ENCODE data around the gene OSER1. TPM values are rescaled to one million over a fixed set of nuclear protein-coding genes. Genes with fewer than 3 reads are reported as not detected.
A peak's percentile ranks its signal among the peaks of the same experiment; 100 is the strongest.
"Not testable (repeated sequence)": the region's sequence is repeated elsewhere in the genome, so short reads cannot be mapped to it uniquely, and the experiment has no call there.

Gene OSER1
- total RNA-seq, 4 donors from 2014 or later = 47.6 to 97.3 (median 70.3) TPM

- 5 to 19% methylated on average over 9 to 15 of the region's 15 CpGs for WGBS, 2 donors (ENCODE audit: low coverage in 1 of 2)
- peak overlapping the region in 3 of 4 donors; percentile 95 to 96 (median 96) for H3K27ac ChIP-seq
- H3K4me3 ChIP-seq, H3K27me3 ChIP-seq, H3K9me3 ChIP-seq, H3K36me3 ChIP-seq, ATAC-seq: not testable (repeated sequence)
- TF ChIP-seq, protein P1, sequence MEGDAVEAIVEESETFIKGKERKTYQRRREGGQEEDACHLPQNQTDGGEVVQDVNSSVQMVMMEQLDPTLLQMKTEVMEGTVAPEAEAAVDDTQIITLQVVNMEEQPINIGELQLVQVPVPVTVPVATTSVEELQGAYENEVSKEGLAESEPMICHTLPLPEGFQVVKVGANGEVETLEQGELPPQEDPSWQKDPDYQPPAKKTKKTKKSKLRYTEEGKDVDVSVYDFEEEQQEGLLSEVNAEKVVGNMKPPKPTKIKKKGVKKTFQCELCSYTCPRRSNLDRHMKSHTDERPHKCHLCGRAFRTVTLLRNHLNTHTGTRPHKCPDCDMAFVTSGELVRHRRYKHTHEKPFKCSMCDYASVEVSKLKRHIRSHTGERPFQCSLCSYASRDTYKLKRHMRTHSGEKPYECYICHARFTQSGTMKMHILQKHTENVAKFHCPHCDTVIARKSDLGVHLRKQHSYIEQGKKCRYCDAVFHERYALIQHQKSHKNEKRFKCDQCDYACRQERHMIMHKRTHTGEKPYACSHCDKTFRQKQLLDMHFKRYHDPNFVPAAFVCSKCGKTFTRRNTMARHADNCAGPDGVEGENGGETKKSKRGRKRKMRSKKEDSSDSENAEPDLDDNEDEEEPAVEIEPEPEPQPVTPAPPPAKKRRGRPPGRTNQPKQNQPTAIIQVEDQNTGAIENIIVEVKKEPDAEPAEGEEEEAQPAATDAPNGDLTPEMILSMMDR (IDR thresholded peaks at IDR 0.05) = peak; percentile 72 to 86 (median 80)
- H3K4me1 ChIP-seq = peaks cover 0 to 50% (median 5%) of the 10 kb centered on the region in 3 donors
Measured at GRCh38 chr20:44190197-44190852, 20.2 kb downstream of the OSER1 start.

DNA sequence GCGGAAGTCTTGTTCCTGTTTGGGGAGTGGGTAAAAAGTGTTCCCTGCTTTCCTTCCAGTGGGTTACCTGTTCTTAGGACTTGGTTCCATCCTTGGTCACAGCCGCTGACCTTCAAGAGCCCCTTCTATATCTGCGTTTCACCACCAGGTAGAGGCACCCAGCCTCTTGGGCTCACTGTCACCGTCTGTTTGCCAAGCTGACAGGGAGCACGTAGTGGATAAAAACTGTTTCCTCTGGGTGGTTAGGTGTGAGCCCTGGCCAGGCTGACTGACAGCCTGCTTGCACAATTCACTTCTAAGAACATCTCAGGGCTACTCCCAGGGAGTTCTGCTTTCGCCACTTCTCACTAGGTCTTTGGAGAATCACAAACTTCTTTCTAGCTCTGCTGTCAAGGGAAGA is 21.8 kb downstream of the OSER1 start:
- peak; percentile 60 for ATAC-seq

DNA sequence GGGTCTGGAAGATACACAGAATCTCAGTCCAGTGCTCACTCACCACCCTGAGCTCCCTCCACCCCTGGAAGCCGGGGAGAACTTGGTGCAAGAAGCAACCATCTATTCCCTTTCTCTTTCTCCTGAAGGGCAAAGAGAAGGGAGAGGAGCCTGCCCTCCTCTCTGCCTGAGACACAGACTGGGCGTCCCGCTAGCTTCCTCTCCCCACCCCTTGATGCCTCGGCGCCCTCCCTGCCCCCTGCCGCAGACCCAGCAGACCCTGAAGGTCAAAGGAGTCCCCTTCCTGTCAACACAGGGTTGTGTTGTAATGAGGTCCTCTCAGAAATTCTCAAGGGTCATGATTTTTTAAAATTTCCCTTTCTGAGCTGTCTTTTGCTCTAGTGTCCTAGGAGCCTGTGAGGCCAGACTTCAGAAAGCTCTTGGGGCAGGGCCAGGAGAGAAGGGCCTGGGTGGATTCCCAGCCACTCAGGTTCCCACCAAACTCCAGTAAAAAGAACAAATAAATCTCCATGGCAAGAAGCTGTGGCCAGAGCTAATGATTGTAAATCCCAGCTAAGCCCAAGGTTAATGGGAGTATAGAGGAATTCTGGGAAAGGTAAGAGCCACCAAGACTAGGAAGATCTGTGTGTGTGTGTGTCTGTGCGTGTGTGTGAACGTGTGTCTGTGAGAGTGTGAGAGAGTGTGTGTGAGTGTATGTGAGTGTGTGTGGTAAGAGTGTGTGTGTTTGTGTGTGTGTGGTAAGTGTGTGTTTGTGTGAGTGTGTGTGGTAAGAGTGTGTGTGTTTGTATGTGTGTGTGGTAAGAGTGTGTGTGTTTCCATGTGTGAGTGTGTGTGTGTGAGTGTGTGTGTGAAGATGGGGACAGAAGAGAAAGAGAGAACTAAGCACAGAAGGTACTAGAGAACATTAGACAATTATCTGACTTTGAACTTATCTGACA is 22.5 kb downstream of the OSER1 start:
- peak overlapping the region; percentile 93 to 96 (median 96) for H3K27ac ChIP-seq
- TF ChIP-seq POLR2AphosphoS5 (IDR thresholded peaks at IDR 0.05) (peak; percentile 64), POLR2A (IDR thresholded peaks at IDR 0.05) (no peak)
- TF ChIP-seq, protein P1 (IDR thresholded peaks at IDR 0.05) = no peak
- no peaks in the 10 kb centered on the region for H3K27me3 ChIP-seq
- 13 to 31% methylated on average over 3 to 6 of the region's 8 CpGs for WGBS, 2 donors (ENCODE audit: low coverage in 1 of 2)
- peaks cover 0 to 52% (median 5%) of the 10 kb centered on the region in 3 donors for H3K4me1 ChIP-seq
- peak overlapping the region; percentile 78 to 80 for H3K4me3 ChIP-seq
- peak; percentile 5 for ATAC-seq
- H3K36me3 ChIP-seq = no peaks in the 10 kb centered on the region
- no peaks in the 10 kb centered on the region for H3K9me3 ChIP-seq

More for the DNA sequence above, 21.8 kb downstream of the OSER1 start:
- peak; percentile 73 for TF ChIP-seq POLR2AphosphoS5 (IDR thresholded peaks at IDR 0.05)
- no peak for TF ChIP-seq EP300 (IDR thresholded peaks at IDR 0.05)
- TF ChIP-seq POLR2A (IDR thresholded peaks at IDR 0.05) = peak; percentile 36 to 55
- TF ChIP-seq, protein P1 (IDR thresholded peaks at IDR 0.05) = peak in 1 of 4 experiments; percentile 2
- Histone ChIP-seq H3K36me3 (no peaks in the 10 kb centered on the region), H3K27me3 (no peaks in the 10 kb centered on the region), H3K4me3 (peak overlapping the region in 1 of 2 donors; percentile 78), H3K4me1 (peaks cover 0 to 50% (median 5%) of the 10 kb centered on the region in 3 donors), H3K27ac (peak overlapping the region; percentile 93 to 96 (median 96)), H3K9me3 (no peaks in the 10 kb centered on the region)
- 65 to 68% methylated on average over 3 to 4 of the region's 6 CpGs for WGBS, 2 donors (ENCODE audit: low coverage in 1 of 2)

- H3K4me3 ChIP-seq = peak within 1 kb of the TSS; percentile 78 to 80
- H3K4me1 ChIP-seq = peaks cover 0 to 60% (median 5%) of the 10 kb centered on the region in 3 donors
- no peaks in the 10 kb centered on the region for H3K9me3 ChIP-seq
- no peaks in the 10 kb centered on the region for H3K27me3 ChIP-seq
- peak within 1 kb of the TSS; percentile 93 to 96 (median 96) for H3K27ac ChIP-seq
- 0 to 8% methylated on average over 2 to 7 of the region's 24 CpGs for WGBS, 2 donors (ENCODE audit: low coverage in 1 of 2)
- ATAC-seq = peak; percentile 82
- H3K36me3 ChIP-seq = no peaks in the 10 kb centered on the region
- peak; percentile 53 for TF ChIP-seq EP300 (IDR thresholded peaks at IDR 0.05)
- TF ChIP-seq POLR2AphosphoS5 (IDR thresholded peaks at IDR 0.05) = peak; percentile 81
- TF ChIP-seq POLR2A (IDR thresholded peaks at IDR 0.05) = peak; percentile 38 to 72
- TF ChIP-seq, protein P1 (IDR thresholded peaks at IDR 0.05) = no peak
Measured at GRCh38 chr20:44187054-44187771, 23.4 kb downstream of the OSER1 start, which contains the start of gene JPH2. Gene JPH2 (minus strand): TSS chr20:44187188. CDS start chr20:44186705, 483 bp downstream.

Data from gastroesophageal sphincter (tissue), 4 donors.